Upper lobe of left lung (tissue), 6 donors: Measurements from ENCODE around the gene OR52N1. TPM values are rescaled to one million over a fixed set of nuclear protein-coding genes. Genes with fewer than 3 reads are reported as not detected.

Experiments used
- ATAC-seq, 2 donors: fragments of 200-7000 bp; cut with Tn5 transposase; one replicate each; pipeline ENCODE4 v1.9.1; 2022; ENCODE audit warnings: mild to moderate bottlenecking in 2 of 2, moderate library complexity in 2 of 2; ENCODE audit not compliant: low FRiP score in 2 of 2
- DNase-seq, 2 donors: peaks; one replicate each; pipeline ENCODE4 v3.0.0-alpha.2; 2019 to 2020
- H3K27ac ChIP-seq, 4 donors: fragments of 200-600 bp; sonication (generic); one replicate each; pipeline ENCODE4 v1.5.1; 2016 to 2019
- H3K27me3 ChIP-seq, 4 donors: fragments of 200-600 bp; sonication (generic); one replicate each; pipeline ENCODE4 v1.5.1; 2017 to 2019
- H3K36me3 ChIP-seq, 4 donors: fragments of 200-600 bp; sonication (generic); one replicate each; pipeline ENCODE4 v1.5.1; 2016 to 2019
- H3K4me1 ChIP-seq, 4 donors: fragments of 200-600 bp; sonication (generic); one replicate each; pipeline ENCODE4 v1.5.1; 2018 to 2019
- H3K4me3 ChIP-seq, 4 donors: fragments of 200-600 bp; sonication (generic); one replicate each; pipeline ENCODE4 v1.5.1; 2017 to 2019; ENCODE audit warnings: mild to moderate bottlenecking in 2 of 4, moderate library complexity in 1 of 4
- H3K9me3 ChIP-seq, 4 donors: fragments of 200-600 bp; sonication (generic); one replicate each; pipeline ENCODE4 v1.5.1; 2018 to 2019
- EP300 ChIP-seq, 4 donors: sonication (generic); formaldehyde crosslinking; IDR thresholded peaks; one replicate each; pipeline ENCODE4 v1.5.1; 2017; ENCODE audit warnings: antibody characterized with exemption in 4 of 4, control low read depth in 2 of 4
- POLR2A ChIP-seq, 4 donors: fragments of 450-650 bp; IDR thresholded peaks; one replicate each; pipeline ENCODE4 v1.5.1; 2016 to 2017; ENCODE audit warnings: antibody characterized with exemption in 4 of 4, mild to moderate bottlenecking in 2 of 4
- POLR2AphosphoS5 ChIP-seq, 2 donors: sonication (generic); formaldehyde crosslinking; IDR thresholded peaks; one replicate each; pipeline ENCODE4 v1.5.1; 2017; ENCODE audit warnings: antibody characterized with exemption in 2 of 2
- WGBS, 2 donors: methylation state at CpG; one replicate each; pipeline ENCODE4 v1.1.5; 2017 to 2018; 5-methylcytosine and 5-hydroxymethylcytosine counted together
- total RNA-seq, 6 donors: library from RNA; depleted of rRNA in 4 of 6; stranded (reverse); fragments of >200 nt in 4 of 6; gene quantifications; one replicate each; pipeline versions ENCODE4 v1.1.0 to v1.2.1, GENCODE V29; 2016 to 2021
- TF ChIP-seq, protein P1 (sequence below), 6 experiments: fragments of 450-650 bp in 4 of 6; fragments of 200-600 bp in 2 of 6; sonication (generic) in 2 of 6; IDR thresholded peaks; one replicate each; pipeline ENCODE4 v1.5.1; 2016 to 2019; ENCODE audit warnings: antibody characterized with exemption in 6 of 6
- donor health status: DM: no; HTN: no; CAD: no; lungs with moderate emphysema.
- donor health status: DM: no; HTN: yes; CAD: no; lungs with severe emphysema.

Gene OR52N1
- total RNA-seq, 6 donors from 2014 or later, result 0.20 TPM; not detected in 5

DNA sequence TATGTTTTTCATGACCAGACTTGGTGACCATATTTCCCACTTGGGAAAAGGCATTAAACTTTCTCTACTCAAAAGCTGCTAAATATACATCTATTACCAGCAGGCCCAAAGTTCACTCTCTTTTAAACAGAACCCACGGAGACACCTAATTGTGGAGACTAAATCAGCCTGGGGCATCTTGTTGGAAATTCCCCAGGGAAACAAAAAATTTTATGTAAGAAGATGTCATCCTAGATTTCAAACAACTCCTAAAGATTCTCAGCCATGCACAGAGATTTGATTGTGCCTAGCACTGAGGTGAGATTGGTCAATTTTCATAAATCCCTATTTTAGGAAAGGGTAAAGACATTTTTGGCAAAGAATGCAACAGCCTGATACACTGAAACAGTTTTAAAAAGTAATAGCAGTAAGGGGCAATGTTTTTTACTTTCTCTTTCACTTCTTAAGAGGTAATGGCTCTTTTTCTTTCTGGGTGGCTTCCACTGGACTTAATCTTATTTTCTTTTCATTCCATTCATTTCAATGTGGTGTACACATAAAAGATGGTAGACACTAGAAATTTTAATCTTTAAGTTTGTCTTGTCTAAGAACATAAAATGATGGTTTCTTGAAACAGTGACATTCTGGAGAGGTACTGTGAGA is 27.3 kb upstream of the OR52N1 start:
- ATAC-seq, result no peak
- no peaks in the 10 kb centered on the region for H3K9me3 ChIP-seq
- peaks cover 0 to 4% (median 1%) of the 10 kb centered on the region in 4 donors for H3K4me1 ChIP-seq
- WGBS, 2 donors, result 32 to 36% methylated on average over 1 of the region's 1 CpG
- no peaks in the 10 kb centered on the region for H3K36me3 ChIP-seq
- TF ChIP-seq POLR2A (IDR thresholded peaks at IDR 0.05) (no peak), POLR2AphosphoS5 (IDR thresholded peaks at IDR 0.05) (no peak)
- TF ChIP-seq, protein P1, sequence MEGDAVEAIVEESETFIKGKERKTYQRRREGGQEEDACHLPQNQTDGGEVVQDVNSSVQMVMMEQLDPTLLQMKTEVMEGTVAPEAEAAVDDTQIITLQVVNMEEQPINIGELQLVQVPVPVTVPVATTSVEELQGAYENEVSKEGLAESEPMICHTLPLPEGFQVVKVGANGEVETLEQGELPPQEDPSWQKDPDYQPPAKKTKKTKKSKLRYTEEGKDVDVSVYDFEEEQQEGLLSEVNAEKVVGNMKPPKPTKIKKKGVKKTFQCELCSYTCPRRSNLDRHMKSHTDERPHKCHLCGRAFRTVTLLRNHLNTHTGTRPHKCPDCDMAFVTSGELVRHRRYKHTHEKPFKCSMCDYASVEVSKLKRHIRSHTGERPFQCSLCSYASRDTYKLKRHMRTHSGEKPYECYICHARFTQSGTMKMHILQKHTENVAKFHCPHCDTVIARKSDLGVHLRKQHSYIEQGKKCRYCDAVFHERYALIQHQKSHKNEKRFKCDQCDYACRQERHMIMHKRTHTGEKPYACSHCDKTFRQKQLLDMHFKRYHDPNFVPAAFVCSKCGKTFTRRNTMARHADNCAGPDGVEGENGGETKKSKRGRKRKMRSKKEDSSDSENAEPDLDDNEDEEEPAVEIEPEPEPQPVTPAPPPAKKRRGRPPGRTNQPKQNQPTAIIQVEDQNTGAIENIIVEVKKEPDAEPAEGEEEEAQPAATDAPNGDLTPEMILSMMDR (IDR thresholded peaks at IDR 0.05), result no peak
- H3K27ac ChIP-seq, result no peak overlapping the region
- H3K27me3 ChIP-seq, result no peaks in the 10 kb centered on the region
- H3K4me3 ChIP-seq, result no peak overlapping the region
- no peak for DNase-seq

DNA sequence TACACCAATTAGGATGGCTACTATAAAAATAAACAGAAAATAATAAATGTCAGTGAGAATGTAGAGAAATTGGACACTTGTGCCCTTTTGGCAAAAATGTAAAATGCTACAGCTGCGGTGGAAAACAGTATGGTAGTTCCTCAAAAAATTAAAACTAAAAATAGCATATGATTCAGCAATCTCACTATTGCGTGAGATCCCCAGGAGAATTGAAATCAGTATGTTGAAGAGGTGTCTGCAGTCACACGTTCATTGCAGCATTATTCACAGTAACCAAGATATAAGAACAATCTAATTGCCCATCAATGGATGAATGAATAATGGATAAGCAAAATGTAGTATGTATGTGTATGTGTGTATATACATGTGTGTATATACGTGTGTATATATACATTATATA is 24.5 kb upstream of the OR52N1 start:
- ATAC-seq (peak in 1 of 2 donors; percentile 44), DNase-seq (no peak)
- H3K4me3 ChIP-seq, result no peak overlapping the region
- no peaks in the 10 kb centered on the region for H3K36me3 ChIP-seq
- TF ChIP-seq POLR2AphosphoS5 (IDR thresholded peaks at IDR 0.05) (no peak), POLR2A (IDR thresholded peaks at IDR 0.05) (no peak), EP300 (IDR thresholded peaks at IDR 0.05) (no peak)
- TF ChIP-seq, protein P1 (IDR thresholded peaks at IDR 0.05), result no peak
- no peaks in the 10 kb centered on the region for H3K27me3 ChIP-seq
- 55% methylated on average over 4 of the region's 4 CpGs for WGBS, 2 donors
- peak overlapping the region in 1 of 4 donors; percentile 54 for H3K27ac ChIP-seq
- H3K9me3 ChIP-seq, result no peaks in the 10 kb centered on the region
- H3K4me1 ChIP-seq, result peaks cover 0 to 4% (median 1%) of the 10 kb centered on the region in 4 donors

DNA sequence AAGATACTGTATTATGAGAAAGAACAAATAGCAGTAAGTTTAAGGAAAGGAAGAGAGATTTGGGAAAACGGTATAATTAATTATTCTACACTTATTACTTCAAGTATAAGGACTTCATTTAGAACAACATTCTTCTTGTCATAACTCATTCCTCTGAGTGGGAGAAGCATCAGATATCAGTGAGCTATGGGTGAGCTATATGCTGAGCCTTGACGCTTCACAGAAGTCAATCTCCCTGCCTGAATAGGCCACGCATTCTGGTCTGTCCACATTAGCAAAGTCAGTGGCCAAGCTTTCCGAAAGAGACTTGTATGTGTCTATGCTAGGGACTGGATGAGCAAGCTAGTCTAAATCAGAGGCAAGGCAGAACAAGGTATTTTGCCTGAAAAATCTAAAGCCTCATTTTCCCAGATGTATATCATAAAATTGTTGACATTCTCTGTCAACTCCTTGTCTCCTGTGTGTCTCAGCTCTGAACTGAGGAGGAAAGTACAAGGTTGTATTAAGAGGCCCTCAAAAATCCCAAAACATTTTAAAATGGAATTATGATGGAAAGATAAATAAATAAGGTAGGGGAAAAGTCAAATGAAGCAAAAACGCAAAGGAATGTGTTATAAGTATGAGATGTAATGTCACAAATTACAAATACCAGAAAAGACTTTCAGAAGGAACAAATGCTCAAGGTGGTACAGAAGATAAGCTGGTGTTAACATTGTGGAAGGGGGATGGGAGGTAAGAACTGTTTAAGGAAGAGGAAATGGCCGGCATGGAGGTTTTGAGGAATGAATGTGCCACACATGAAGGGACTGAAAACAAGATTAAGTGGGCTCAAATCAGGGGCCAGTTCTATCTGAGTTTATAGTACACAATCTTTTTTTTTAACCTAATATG is 19.1 kb upstream of the OR52N1 start:
- H3K9me3 ChIP-seq, result no peaks in the 10 kb centered on the region
- no peak overlapping the region for H3K4me3 ChIP-seq
- H3K4me1 ChIP-seq, result peaks cover 0 to 14% (median 3%) of the 10 kb centered on the region in 4 donors
- H3K36me3 ChIP-seq, result no peaks in the 10 kb centered on the region
- no peaks in the 10 kb centered on the region for H3K27me3 ChIP-seq
- no peak for TF ChIP-seq EP300 (IDR thresholded peaks at IDR 0.05)
- TF ChIP-seq, protein P1 (IDR thresholded peaks at IDR 0.05), result no peak
- no peak for TF ChIP-seq POLR2A (IDR thresholded peaks at IDR 0.05)
- TF ChIP-seq POLR2AphosphoS5 (IDR thresholded peaks at IDR 0.05), result no peak
- H3K27ac ChIP-seq, result no peak overlapping the region
- ATAC-seq (no peak), DNase-seq (no peak)
- WGBS, 2 donors, result 72 to 77% methylated on average over 6 of the region's 6 CpGs

DNA sequence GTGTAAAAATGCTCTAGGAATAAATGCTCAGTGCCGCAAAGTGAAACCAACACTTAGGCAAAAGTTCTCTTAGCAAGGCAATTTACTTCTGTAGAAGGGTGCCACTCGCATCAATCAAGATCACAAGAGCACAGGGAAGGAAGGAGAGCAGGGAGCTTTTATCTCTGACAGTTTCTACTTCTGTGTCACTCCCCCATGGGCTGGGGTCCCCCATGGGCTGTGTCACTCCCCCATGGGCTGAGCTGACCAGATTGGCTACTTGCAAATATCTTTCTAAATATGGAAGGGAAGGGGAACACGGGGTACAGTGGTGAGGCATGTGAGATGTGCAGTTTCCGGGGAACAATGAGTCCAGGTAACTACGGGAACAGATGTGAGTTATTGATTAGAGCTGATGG is 18.1 kb upstream of the OR52N1 start:
- Histone ChIP-seq H3K36me3 (no peaks in the 10 kb centered on the region), H3K9me3 (peaks cover 0 to 2% (median 0%) of the 10 kb centered on the region in 4 donors), H3K27me3 (no peaks in the 10 kb centered on the region), H3K4me1 (peaks cover 0 to 14% (median 3%) of the 10 kb centered on the region in 4 donors), H3K4me3 (peak overlapping the region in 3 of 4 donors; percentile 46 to 53 (median 52)), H3K27ac (no peak overlapping the region)
- TF ChIP-seq POLR2A (IDR thresholded peaks at IDR 0.05), result no peak
- TF ChIP-seq EP300 (IDR thresholded peaks at IDR 0.05), result no peak
- TF ChIP-seq, protein P1 (IDR thresholded peaks at IDR 0.05), result no peak
- WGBS, 2 donors, result 23 to 32% methylated on average over 5 of the region's 5 CpGs
- DNase-seq, result no peak
- peak; percentile 31 to 37 for ATAC-seq
